Skeletal muscle satellite cell (primary cell): Measurements from ENCODE around the gene DPP6.

Experiments
- H3K27me3 ChIP-seq: 2 replicates; pipeline ENCODE4 v1.7.0; 2013; ENCODE audit warnings: low read length; ENCODE audit not compliant: control insufficient read depth, insufficient read depth
- H3K36me3 ChIP-seq: 2 replicates; pipeline ENCODE4 v1.7.0; 2013; ENCODE audit warnings: mild to moderate bottlenecking, control low read depth, low read length; ENCODE audit not compliant: insufficient read depth
- H3K4me1 ChIP-seq: 2 replicates; pipeline ENCODE4 v1.7.0; 2013; ENCODE audit warnings: low read length; ENCODE audit not compliant: control insufficient read depth, insufficient read depth
- H3K4me2 ChIP-seq: 2 replicates; pipeline ENCODE4 v1.7.0; 2013; ENCODE audit warnings: mild to moderate bottlenecking, low read length
- H3K4me3 ChIP-seq: 2 replicates; pipeline ENCODE4 v1.7.0; 2013; ENCODE audit warnings: low read length
- H3K9ac ChIP-seq: 2 replicates; pipeline ENCODE4 v1.7.0; 2013; ENCODE audit warnings: mild to moderate bottlenecking, low read depth, low read length, moderate library complexity
- H3K9me3 ChIP-seq: replicated peaks from 2 replicates; pipeline ENCODE4 v1.7.0; 2013; ENCODE audit warnings: mild to moderate bottlenecking, control low read depth, low read length

The DPP6 gene

GRCh38 chr7:154792436-154793055 lies 740.3 kb downstream of the DPP6 start:
- no peak overlapping the region for H3K4me2 ChIP-seq
- no peaks in the 10 kb centered on the region for H3K4me1 ChIP-seq
- H3K9ac ChIP-seq: no peak overlapping the region
- H3K4me3 ChIP-seq: no peak overlapping the region
- H3K27me3 ChIP-seq: no peaks in the 10 kb centered on the region
- no peaks in the 10 kb centered on the region for H3K36me3 ChIP-seq
- H3K9me3 ChIP-seq: no peaks in the 10 kb centered on the region

DNA sequence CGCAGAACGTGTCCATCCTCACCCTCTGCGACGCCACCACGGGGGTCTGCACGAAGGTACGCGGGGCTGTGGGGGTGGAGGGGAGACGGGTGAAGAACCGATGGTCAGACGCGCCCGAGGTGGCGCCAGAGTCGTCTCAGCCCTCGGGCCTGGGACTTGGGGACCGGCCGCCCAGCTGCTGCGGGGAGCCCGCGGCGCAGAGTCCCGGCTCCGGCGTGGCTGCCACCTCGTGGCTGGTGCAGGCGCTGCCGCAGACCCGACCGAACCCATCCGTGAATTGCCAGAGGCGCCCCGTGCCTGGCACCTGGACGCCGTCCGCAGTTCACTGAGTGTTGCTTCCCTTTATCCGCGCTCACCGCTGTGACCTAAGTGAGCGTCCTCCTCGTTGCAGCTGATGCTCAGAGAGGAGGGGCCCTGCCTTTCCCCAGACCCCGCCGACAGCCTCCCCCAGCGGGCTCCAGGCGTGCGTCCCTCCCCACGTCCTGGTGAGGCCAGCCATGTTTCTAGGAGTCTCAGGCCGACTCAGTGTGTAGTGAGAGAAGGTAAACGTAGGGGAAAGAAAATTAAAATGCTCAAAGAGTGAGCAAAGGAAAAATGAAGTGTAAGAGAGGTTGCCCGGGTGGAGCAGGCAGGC lies 742.1 kb downstream of the DPP6 start:
- Histone ChIP-seq H3K36me3 (no peaks in the 10 kb centered on the region), H3K9ac (no peak overlapping the region), H3K27me3 (no peaks in the 10 kb centered on the region), H3K9me3 (peaks cover 4% of the 10 kb centered on the region), H3K4me2 (no peak overlapping the region), H3K4me1 (no peaks in the 10 kb centered on the region), H3K4me3 (no peak overlapping the region)

DNA sequence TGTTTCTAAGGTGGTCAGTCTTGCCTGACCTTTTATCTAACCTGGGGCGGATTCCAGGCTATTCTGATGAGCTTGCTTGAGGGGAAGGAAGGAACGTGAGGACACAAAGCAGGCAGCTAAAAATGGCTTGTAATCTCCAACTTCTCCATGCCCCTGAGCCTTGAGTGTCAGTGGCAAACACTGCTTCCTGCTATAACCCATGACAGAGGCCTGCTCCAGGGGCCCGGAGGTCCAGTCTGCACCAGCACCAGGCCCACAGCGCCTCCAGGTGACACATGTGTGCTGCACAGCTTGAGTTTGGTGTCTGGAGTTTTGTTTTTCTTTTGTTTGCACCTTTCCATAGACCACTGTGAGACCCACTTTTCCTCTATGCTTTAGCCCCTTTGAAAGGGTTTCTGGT lies 742.8 kb downstream of the DPP6 start:
- Histone ChIP-seq H3K9ac (no peak overlapping the region), H3K4me2 (no peak overlapping the region), H3K27me3 (no peaks in the 10 kb centered on the region), H3K4me3 (no peak overlapping the region), H3K36me3 (no peaks in the 10 kb centered on the region), H3K4me1 (no peaks in the 10 kb centered on the region), H3K9me3 (peaks cover 4% of the 10 kb centered on the region)

GRCh38 chr7:154795437-154795836 lies 743.2 kb downstream of the DPP6 start:
- no peaks in the 10 kb centered on the region for H3K27me3 ChIP-seq
- no peak overlapping the region for H3K4me2 ChIP-seq
- H3K4me1 ChIP-seq: no peaks in the 10 kb centered on the region
- no peak overlapping the region for H3K4me3 ChIP-seq
- peaks cover 4% of the 10 kb centered on the region for H3K9me3 ChIP-seq
- no peaks in the 10 kb centered on the region for H3K36me3 ChIP-seq
- H3K9ac ChIP-seq: no peak overlapping the region

DNA sequence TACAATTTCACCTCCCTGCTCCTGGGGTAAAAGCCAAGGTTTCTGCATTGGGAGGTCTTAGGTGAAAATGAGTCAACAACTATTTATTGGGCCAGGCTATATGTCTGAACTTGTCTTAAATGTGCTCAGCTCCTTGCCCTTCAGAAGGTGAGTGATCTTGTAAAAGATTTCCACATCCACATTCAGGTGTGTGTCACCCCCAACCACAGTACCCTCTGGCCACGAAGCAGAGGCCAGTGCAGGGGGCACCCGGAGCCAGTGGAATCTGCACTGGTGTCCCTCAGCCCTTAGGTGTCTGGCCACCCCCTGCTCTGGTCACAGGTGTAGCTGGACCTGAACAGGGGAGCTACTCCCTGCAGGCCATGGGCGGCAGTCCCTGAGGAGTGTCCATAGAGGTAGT lies 752.3 kb downstream of the DPP6 start:
- H3K9ac ChIP-seq: no peak overlapping the region
- no peaks in the 10 kb centered on the region for H3K36me3 ChIP-seq
- no peaks in the 10 kb centered on the region for H3K27me3 ChIP-seq
- no peak overlapping the region for H3K4me3 ChIP-seq
- no peaks in the 10 kb centered on the region for H3K4me1 ChIP-seq
- peaks cover 5% of the 10 kb centered on the region for H3K9me3 ChIP-seq
- no peak overlapping the region for H3K4me2 ChIP-seq

GRCh38 chr7:154812027-154812426 lies 759.8 kb downstream of the DPP6 start:
- Histone ChIP-seq H3K27me3 (no peaks in the 10 kb centered on the region), H3K9me3 (no peaks in the 10 kb centered on the region), H3K4me2 (no peak overlapping the region), H3K4me3 (no peak overlapping the region), H3K4me1 (no peaks in the 10 kb centered on the region), H3K9ac (no peak overlapping the region), H3K36me3 (no peaks in the 10 kb centered on the region)

GRCh38 chr7:154817224-154817896 lies 765.2 kb downstream of the DPP6 start:
- H3K27me3 ChIP-seq: no peaks in the 10 kb centered on the region
- H3K36me3 ChIP-seq: no peaks in the 10 kb centered on the region
- H3K4me3 ChIP-seq: no peak overlapping the region
- no peaks in the 10 kb centered on the region for H3K4me1 ChIP-seq
- H3K9me3 ChIP-seq: peaks cover 11% of the 10 kb centered on the region
- no peak overlapping the region for H3K4me2 ChIP-seq
- H3K9ac ChIP-seq: no peak overlapping the region

DNA sequence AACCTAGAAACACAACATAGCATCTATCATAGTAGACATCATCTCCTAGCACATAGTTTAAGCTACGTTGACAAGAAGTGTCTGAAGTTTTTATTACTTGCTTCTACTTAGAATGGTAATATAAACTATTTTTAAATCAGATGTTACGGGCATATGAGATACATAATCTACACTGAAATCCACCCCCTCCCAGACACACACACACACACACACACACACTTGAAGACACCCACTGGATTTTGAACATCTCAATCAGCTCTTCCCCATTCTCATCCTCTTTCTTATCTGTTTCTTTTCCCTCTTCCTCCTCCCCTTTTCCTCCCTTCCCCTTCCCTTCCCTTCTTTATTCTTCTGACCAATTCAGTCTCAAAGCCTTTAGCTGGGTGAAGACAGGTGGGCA lies 774.8 kb downstream of the DPP6 start:
- Histone ChIP-seq H3K27me3 (no peaks in the 10 kb centered on the region), H3K4me3 (no peak overlapping the region), H3K4me2 (no peak overlapping the region), H3K9me3 (peaks cover 6% of the 10 kb centered on the region), H3K36me3 (no peaks in the 10 kb centered on the region), H3K4me1 (no peaks in the 10 kb centered on the region), H3K9ac (no peak overlapping the region)

DNA sequence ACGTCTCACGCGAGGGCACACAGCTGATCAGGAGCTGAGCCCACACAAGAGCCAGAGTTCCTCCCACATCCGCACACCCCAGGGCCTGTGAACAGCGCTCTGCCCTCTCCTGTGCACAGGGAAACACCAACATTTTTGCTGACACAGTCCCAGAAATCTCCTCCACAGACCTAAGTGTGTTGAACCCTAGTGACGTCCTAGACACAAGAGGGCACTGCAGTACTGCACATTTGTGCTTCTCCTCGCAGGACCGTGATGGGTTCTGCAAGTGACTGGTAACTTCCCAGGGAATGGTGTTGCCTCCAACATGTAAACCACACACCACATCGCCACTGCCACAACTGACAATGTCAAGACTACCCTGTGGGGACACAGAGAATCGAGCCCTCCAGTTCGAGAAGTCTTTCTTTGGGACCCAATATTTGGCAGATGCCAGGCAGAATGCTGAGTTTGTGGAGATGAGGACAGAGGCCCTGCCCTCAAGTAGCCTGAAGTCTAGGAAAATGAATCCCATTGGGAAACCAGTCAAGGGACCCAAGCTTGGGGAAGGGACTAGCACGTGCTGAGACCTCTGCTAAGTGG lies 780.5 kb downstream of the DPP6 start:
- no peak overlapping the region for H3K4me2 ChIP-seq

GRCh38 chr7:154836021-154836448 lies 783.8 kb downstream of the DPP6 start:
- Histone ChIP-seq H3K4me3 (no peak overlapping the region), H3K9me3 (peaks cover 10% of the 10 kb centered on the region), H3K4me1 (no peaks in the 10 kb centered on the region), H3K9ac (no peak overlapping the region), H3K27me3 (no peaks in the 10 kb centered on the region), H3K36me3 (no peaks in the 10 kb centered on the region), H3K4me2 (no peak overlapping the region)

More for the DNA sequence above, 780.5 kb downstream of the DPP6 start:
- no peak overlapping the region for H3K4me3 ChIP-seq
- peaks cover 10% of the 10 kb centered on the region for H3K9me3 ChIP-seq
- no peaks in the 10 kb centered on the region for H3K27me3 ChIP-seq
- no peak overlapping the region for H3K9ac ChIP-seq
- H3K36me3 ChIP-seq: no peaks in the 10 kb centered on the region
- no peaks in the 10 kb centered on the region for H3K4me1 ChIP-seq

GRCh38 chr7:154837087-154837486 lies 784.9 kb downstream of the DPP6 start:
- no peak overlapping the region for H3K9ac ChIP-seq
- peaks cover 13% of the 10 kb centered on the region for H3K9me3 ChIP-seq

More at GRCh38 chr7:154837087-154837486, 784.9 kb downstream of the DPP6 start:
- Histone ChIP-seq H3K4me3 (no peak overlapping the region), H3K27me3 (no peaks in the 10 kb centered on the region), H3K36me3 (no peaks in the 10 kb centered on the region), H3K4me1 (no peaks in the 10 kb centered on the region), H3K4me2 (no peak overlapping the region)
